H1 (cell line): ENCODE data around the gene ONECUT2. TPM values are rescaled to one million over a fixed set of nuclear protein-coding genes. Genes with fewer than 3 reads are reported as not detected.

Experiments used
- CTCF ChIA-PET: fragments of 300-600 bp; sonication (Branson Sonifier 250); formaldehyde crosslinking; loops from one replicate; lab custom pipeline; 2021; ENCODE audit not compliant: partially characterized antibody; lab: Charles Lee
- POLR2A ChIA-PET: fragments of 300-600 bp; sonication (Branson Sonifier 250); formaldehyde crosslinking; loops from one replicate; lab custom pipeline; 2021; ENCODE audit warnings: inconsistent platforms; ENCODE audit not compliant: partially characterized antibody; lab: Charles Lee
- DNase-seq, 2 experiments: peaks; one replicate each; pipeline versions ENCODE4 v3.0.0 to v3.0.0-alpha.2; 2010 to 2022; ENCODE audit warnings: low spot score in 2 of 2, low read depth in 1 of 2, mixed read lengths in 1 of 2
- FAIRE-seq: peaks from 2 replicates; lab custom pipeline; 2011; peaks lifted over from hg19 to GRCh38; lab: Jason Lieb, UNC
- H2AFZ ChIP-seq: 2 replicates; pipeline ENCODE4 v1.8.1; 2012; ENCODE audit warnings: low read length, inconsistent platforms
- H2AK5ac ChIP-seq: 2 replicates; pipeline ENCODE4 v1.6.1; 2013; ENCODE audit warnings: low read depth, low read length
- H2BK120ac ChIP-seq: replicated peaks from 2 replicates; pipeline ENCODE3; 2013; ENCODE audit warnings: low read depth, low read length, inconsistent platforms
- H2BK12ac ChIP-seq: 2 replicates; pipeline ENCODE4 v1.6.1; 2013; ENCODE audit warnings: low read depth, low read length
- H2BK15ac ChIP-seq: 2 replicates; pipeline ENCODE4 v1.6.1; 2013; ENCODE audit warnings: low read length
- H2BK20ac ChIP-seq: 2 replicates; pipeline ENCODE4 v1.6.1; 2013; ENCODE audit warnings: low read length
- H2BK5ac ChIP-seq: 2 replicates; pipeline ENCODE4 v1.6.1; 2013; ENCODE audit warnings: low read depth, low read length
- H3K14ac ChIP-seq: 2 replicates; pipeline ENCODE4 v1.6.1; 2013; ENCODE audit warnings: inconsistent platforms; ENCODE audit not compliant: insufficient read length
- H3K18ac ChIP-seq: 2 replicates; pipeline ENCODE4 v1.6.1; 2013; ENCODE audit warnings: low read length; ENCODE audit errors: extremely low read depth
- H3K23ac ChIP-seq: 2 replicates; pipeline ENCODE4 v1.6.1; 2013; ENCODE audit warnings: inconsistent platforms; ENCODE audit not compliant: insufficient read length
- H3K23me2 ChIP-seq: 2 replicates; pipeline ENCODE4 v1.6.1; 2013; ENCODE audit warnings: low read depth, low read length
- H3K27ac ChIP-seq: 2 replicates; pipeline ENCODE4 v1.6.1; 2011; ENCODE audit warnings: low read depth, low read length, inconsistent platforms
- H3K27me3 ChIP-seq, 4 experiments: replicated peaks in 1 of 4; 1 replicate in 1 of 4; 2 replicates in 3 of 4; pipeline versions ENCODE4 v1.6.1 to v1.8.1; 2011 to 2013; ENCODE audit warnings: low read length in 3 of 4, mild to moderate bottlenecking in 3 of 4, inconsistent platforms in 2 of 4, mixed read lengths in 2 of 4, moderate library complexity in 1 of 4; ENCODE audit not compliant: control insufficient read depth in 3 of 4, insufficient read depth in 3 of 4; ENCODE audit errors: extremely low read depth in 1 of 4
- H3K36me3 ChIP-seq, 4 experiments: 2 replicates each; pipeline versions ENCODE4 v1.6.1 to v1.8.1; 2011 to 2013; ENCODE audit warnings: mild to moderate bottlenecking in 4 of 4, low read length in 3 of 4, moderate library complexity in 2 of 4, control low read depth in 1 of 4, inconsistent platforms in 1 of 4; ENCODE audit not compliant: insufficient read depth in 4 of 4, control insufficient read depth in 2 of 4
- H3K4ac ChIP-seq: replicated peaks from 2 replicates; pipeline ENCODE3; 2013; ENCODE audit warnings: low read length, low read depth, mixed read lengths, inconsistent platforms; ENCODE audit not compliant: insufficient read length
- H3K4me1 ChIP-seq, 4 experiments: replicated peaks in 1 of 4; 1 replicate in 1 of 4; 2 replicates in 3 of 4; pipeline versions ENCODE4 v1.6.1 to v1.8.1; 2011 to 2013; ENCODE audit warnings: low read length in 3 of 4, inconsistent platforms in 2 of 4, mixed read lengths in 1 of 4; ENCODE audit not compliant: insufficient read depth in 4 of 4, control insufficient read depth in 3 of 4
- H3K4me2 ChIP-seq, 2 experiments: 2 replicates each; pipeline versions ENCODE4 v1.6.1 to v1.8.1; 2011 to 2013; ENCODE audit warnings: low read depth in 2 of 2, low read length in 2 of 2, control low read depth in 1 of 2, inconsistent platforms in 1 of 2, mild to moderate bottlenecking in 1 of 2; ENCODE audit not compliant: insufficient read depth in 1 of 2
- H3K4me3 ChIP-seq, 4 experiments: fragments of 200-600, 300-600 bp in 1 of 4; sonication (generic), shearing (Covaris generic), sonication (Bioruptor Twin) in 1 of 4; 2 replicates each; pipeline versions ENCODE4 v1.5.1 to v1.8.1; 2011 to 2016; ENCODE audit warnings: low read length in 4 of 4, low read depth in 3 of 4, control low read depth in 2 of 4, inconsistent platforms in 2 of 4, mild to moderate bottlenecking in 2 of 4, mixed read lengths in 1 of 4, moderate library complexity in 1 of 4; ENCODE audit not compliant: insufficient read depth in 2 of 4; ENCODE audit errors: extremely low read depth in 1 of 4
- H3K56ac ChIP-seq: replicated peaks from 2 replicates; pipeline ENCODE3; 2013; ENCODE audit warnings: low read depth, mild to moderate bottlenecking, mixed read lengths, low read length, inconsistent platforms; ENCODE audit not compliant: insufficient read length
- H3K79me1 ChIP-seq: 2 replicates; pipeline ENCODE4 v1.6.1; 2013; ENCODE audit warnings: low read depth, low read length, control low read depth
- H3K79me2 ChIP-seq, 2 experiments: 2 replicates each; pipeline versions ENCODE4 v1.6.1 to v1.8.1; 2012 to 2013; ENCODE audit warnings: low read length in 2 of 2, mild to moderate bottlenecking in 2 of 2, inconsistent platforms in 1 of 2; ENCODE audit not compliant: insufficient read depth in 2 of 2, control insufficient read depth in 1 of 2
- H3K9ac ChIP-seq, 4 experiments: replicated peaks in 1 of 4; 1 replicate in 1 of 4; 2 replicates in 3 of 4; pipeline versions ENCODE4 v1.6.1 to v1.8.1; 2011 to 2013; ENCODE audit warnings: low read depth in 3 of 4, low read length in 3 of 4, control low read depth in 2 of 4, mild to moderate bottlenecking in 2 of 4, moderate library complexity in 2 of 4, inconsistent platforms in 1 of 4; ENCODE audit errors: extremely low read depth in 1 of 4
- H3K9me3 ChIP-seq, 2 experiments: 2 replicates each; pipeline versions ENCODE4 v1.6.1 to v1.8.1; 2012 to 2013; ENCODE audit warnings: mild to moderate bottlenecking in 2 of 2, moderate library complexity in 2 of 2, control low read depth in 1 of 2, inconsistent platforms in 1 of 2, low read depth in 1 of 2, low read length in 1 of 2, mixed read lengths in 1 of 2; ENCODE audit not compliant: insufficient read depth in 2 of 2
- H4K20me1 ChIP-seq, 2 experiments: replicated peaks in 1 of 2; 2 replicates each; pipeline versions ENCODE3 to v1.8.1; 2011 to 2013; ENCODE audit warnings: inconsistent platforms in 2 of 2, low read length in 2 of 2, mild to moderate bottlenecking in 1 of 2; ENCODE audit not compliant: insufficient read depth in 2 of 2, control insufficient read depth in 1 of 2
- H4K5ac ChIP-seq: 2 replicates; pipeline ENCODE4 v1.6.1; 2013; ENCODE audit warnings: low read length, low read depth, mixed read lengths, inconsistent platforms; ENCODE audit not compliant: insufficient read length
- H4K8ac ChIP-seq: 2 replicates; pipeline ENCODE4 v1.8.0; 2013; ENCODE audit warnings: mild to moderate bottlenecking, moderate library complexity, low read length, inconsistent platforms; ENCODE audit not compliant: insufficient read depth; ENCODE audit errors: extremely low read depth
- H4K91ac ChIP-seq: replicated peaks from 2 replicates; pipeline ENCODE3; 2013; ENCODE audit warnings: low read length, mixed read lengths, inconsistent platforms; ENCODE audit not compliant: insufficient read length
- NANOG ChIP-seq: IDR thresholded peaks from 2 replicates; pipeline ENCODE4 v1.6.1; 2011; ENCODE audit warnings: low read length, low read depth, mild to moderate bottlenecking, inconsistent platforms; ENCODE audit not compliant: insufficient read depth, poor library complexity, severe bottlenecking
- RFX5 ChIP-seq: IDR thresholded peaks from 2 replicates; pipeline ENCODE4 v1.6.1; 2011; ENCODE audit warnings: low read depth, low read length, improper control_type of control experiment, borderline replicate concordance
- RNF2 ChIP-seq: fragments of 200-900, 300-1000 bp; sonication (generic); IDR thresholded peaks from 2 replicates; pipeline ENCODE4 v1.7.1; 2016; ENCODE audit warnings: borderline replicate concordance, low read depth, mild to moderate bottlenecking, antibody characterized with exemption, low read length; ENCODE audit not compliant: poor library complexity, severe bottlenecking; ENCODE audit errors: missing control alignments
- SP1 ChIP-seq: IDR thresholded peaks from 2 replicates; pipeline ENCODE4 v1.6.1; 2011; ENCODE audit warnings: low read depth, low read length
- SP2 ChIP-seq: IDR thresholded peaks from 2 replicates; pipeline ENCODE4 v1.6.1; 2012; ENCODE audit warnings: mild to moderate bottlenecking, low read length, inconsistent platforms
- SP4 ChIP-seq: IDR thresholded peaks from 2 replicates; pipeline ENCODE4 v1.6.1; 2012; ENCODE audit warnings: low read length, inconsistent platforms
- TCF12 ChIP-seq: IDR thresholded peaks from 2 replicates; pipeline ENCODE4 v1.6.1; 2011; ENCODE audit warnings: low read depth, mild to moderate bottlenecking, low read length
- WGBS, 2 experiments: shearing (Covaris generic) in 1 of 2; methylation state at CpG; one replicate each; pipeline versions ENCODE4 v1.1.6 to v1.1.7; 2013 to 2015; ENCODE audit warnings: low lambda C conversion rate in 2 of 2, mixed read lengths in 2 of 2, inconsistent platforms in 1 of 2, low coverage in 1 of 2, missing lambda C conversion rate in 1 of 2; ENCODE audit not compliant: insufficient replicate concordance in 2 of 2, insufficient coverage in 1 of 2, insufficient read length in 1 of 2; ENCODE audit errors: extremely low coverage in 1 of 2, missing lambda C conversion rate in 1 of 2; 5-methylcytosine and 5-hydroxymethylcytosine counted together
- long read RNA-seq, 2 experiments: library from RNA in 1 of 2; library from capped mRNA in 1 of 2; stranded (forward); transcript quantifications; one replicate each; pipeline ENCODE4 v2.0.0, GENCODE V29; 2021; ENCODE audit warnings: inconsistent platforms in 1 of 2
- polyA minus RNA-seq, 3 experiments: library from RNA; depleted of rRNA, polyadenylated mRNA; stranded (reverse); fragments of >200 nt; gene quantifications; 1 replicate in 2 of 3; 2 replicates in 1 of 3; pipeline ENCODE4 v1.2.3, GENCODE V29; 2011
- polyA plus RNA-seq, 7 experiments: library from polyadenylated mRNA; depleted of rRNA in 3 of 7; stranded (reverse) in 5 of 7; unstranded in 2 of 7; fragments of >200 nt in 5 of 7; fragments of 200-250 nt in 2 of 7; gene quantifications; 1 replicate in 5 of 7; 2 replicates in 1 of 7; 4 replicates in 1 of 7; pipeline versions ENCODE4 v1.2.1 to v1.2.3, GENCODE V29; 2011 to 2013; ENCODE audit warnings: missing spikeins in 2 of 7, mixed read lengths in 2 of 7
- total RNA-seq: library from RNA; stranded (reverse); fragmentation: NEBNext Ultra II Directional; extraction: Animal tissue kit (Norgen Biotek cat#: 25700); gene quantifications from 2 replicates; pipeline ENCODE4 v1.2.1, GENCODE V29; 2021

ONECUT2 gene
- total RNA-seq: 1.9 and 3.3 TPM in 2 replicates
- polyA plus RNA-seq (2011; rRNA removed): 0.22 and 0.38 TPM in 2 replicates
- 0.26 TPM for polyA plus RNA-seq (2011; cell fraction: cytosol; rRNA removed)
- polyA plus RNA-seq (2011; cell fraction: nucleus; rRNA removed): 0.63 TPM
- 0.40 to 0.98 TPM (median 0.74 TPM) in 4 replicates for polyA plus RNA-seq (2012, experiment 1 of 2)
- polyA plus RNA-seq (2012, experiment 2 of 2): 0.03 TPM
- 1.1 TPM for polyA plus RNA-seq (2013, experiment 1 of 2)
- 0.92 TPM for polyA plus RNA-seq (2013, experiment 2 of 2)
- polyA minus RNA-seq (2011; rRNA and poly(A)+ RNA removed): 1.3 and 3.5 TPM in 2 replicates
- 1.5 TPM for polyA minus RNA-seq (2011; cell fraction: cytosol; rRNA and poly(A)+ RNA removed)
- polyA minus RNA-seq (2011; cell fraction: nucleus; rRNA and poly(A)+ RNA removed): 3.0 TPM
- long read RNA-seq, experiment 1, partial matches to known transcripts: 0 of 8 reads
- long read RNA-seq, experiment 1, other reads (novel, unspliced or antisense): 8 of 8 reads
- long read RNA-seq, experiment 2, partial matches to known transcripts: 0 of 1 reads
- long read RNA-seq, experiment 2, other reads (novel, unspliced or antisense): 1 of 1 reads

GRCh38 chr18:57434536-57435494 lies at the start of gene ONECUT2:
Gene ONECUT2, plus strand, starts transcription at chr18:57435374. Its CDS starts 343 bp downstream, at chr18:57435717.
- H3K4me3 ChIP-seq: peak within 1 kb of the TSS; percentile 54 to 68 (median 66)
- CTCF ChIA-PET: interaction anchor here (0.7 to 2.5 kb wide), 5 partner anchors 7 to 299 kb away, joined by 3 to 7 read pairs (median 4); no protein-coding TSS in a partner anchor
- 0 out of 2 replicates have a peak within 1 kb of the TSS, but pooled peaks have one; percentile 32 for H2BK20ac ChIP-seq
- peak within 1 kb of the TSS; percentile 61; the same call in 1 of the 2 replicates for H2BK15ac ChIP-seq
- H3K4me1 ChIP-seq: peaks cover 14 to 60% (median 36%) of the 10 kb centered on the region in 4 experiments
- H3K9ac ChIP-seq: no peak within 1 kb of the TSS
- peaks cover 25% of the 10 kb centered on the region for H3K23me2 ChIP-seq
- H3K36me3 ChIP-seq: peaks cover 0 to 8% (median 0%) of the 10 kb centered on the region in 4 experiments; a peak in 1 of 8 replicates
- no peak within 1 kb of the TSS for H3K23ac ChIP-seq
- no peak within 1 kb of the TSS for H2AK5ac ChIP-seq
- no peak within 1 kb of the TSS for H3K56ac ChIP-seq
- no peaks in the 10 kb centered on the region for H3K9me3 ChIP-seq
- H4K5ac ChIP-seq: no peak within 1 kb of the TSS
- H4K91ac ChIP-seq: no peak within 1 kb of the TSS
- no peak within 1 kb of the TSS for H2BK12ac ChIP-seq
- H3K79me2 ChIP-seq: no peaks in the 10 kb centered on the region
- no peak within 1 kb of the TSS for H3K4ac ChIP-seq
- no peak within 1 kb of the TSS; the same call in 1 of the 2 replicates for H4K8ac ChIP-seq
- 0 out of 2 replicates have a peak within 1 kb of the TSS, but pooled peaks have one; percentile 6 for H2AFZ ChIP-seq
- DNase-seq (peak; percentile 88 to 97), FAIRE-seq (peak; percentile 32)
- H3K14ac ChIP-seq: no peak within 1 kb of the TSS
- POLR2A ChIA-PET: interaction anchor here (0.7 to 1.7 kb wide), 3 partner anchors 17 to 1835 kb away, joined by 3 to 6 read pairs (median 3); partner anchors contain the start of gene ST8SIA3
- peak within 1 kb of the TSS; percentile 60; the same call in 1 of the 2 replicates for H3K18ac ChIP-seq
- 2% methylated on average over 26 of the region's 69 CpGs; no CpG with 5 or more reads in 1 of the 2 experiments for WGBS, 2 experiments
- H2BK5ac ChIP-seq: no peak within 1 kb of the TSS; the same call in 1 of the 2 replicates
- no peak within 1 kb of the TSS for H2BK120ac ChIP-seq
- peak within 1 kb of the TSS; percentile 79 to 81 for H3K4me2 ChIP-seq
- no peaks in the 10 kb centered on the region; the same call in 1 of the 2 replicates for H3K79me1 ChIP-seq
- H3K27me3 ChIP-seq: peaks cover 70 to 93% (median 84%) of the 10 kb centered on the region in 4 experiments
- H3K27ac ChIP-seq: no peak within 1 kb of the TSS
- peaks cover 14 to 24% of the 10 kb centered on the region in 2 experiments for H4K20me1 ChIP-seq
- TF ChIP-seq RNF2 (peak; percentile 70), NANOG (no peak), SP4 (peak; percentile 96), RFX5 (no peak), TCF12 (0 out of 2 replicates have a peak, but pooled peaks have one; percentile 1), SP1 (peak; percentile 97), SP2 (peak; percentile 61)
